Erythroblast (primary cell): ENCODE data around the gene LRP1B.

Experiments used
- DNase-seq, 2 experiments: peaks; one replicate each; lab custom pipeline; 2025; lab: John Stamatoyannopoulos, UW
- GATA1 ChIP-seq: IDR thresholded peaks from 2 replicates; pipeline ENCODE4 v1.6.1; 2011; ENCODE audit warnings: low read depth, mild to moderate bottlenecking, control low read depth, low read length, moderate library complexity
- POLR2A ChIP-seq: IDR thresholded peaks from 2 replicates; pipeline ENCODE4 v1.6.1; 2011; ENCODE audit warnings: mild to moderate bottlenecking, low read length

The LRP1B gene

GRCh38 chr2:142082368-142082767 lies 48.4 kb downstream of the LRP1B start:
- no peak for TF ChIP-seq POLR2A
- TF ChIP-seq GATA1 = no peak
- no peak for DNase-seq

- TF ChIP-seq POLR2A = no peak
- no peak for TF ChIP-seq GATA1
- no peak for DNase-seq
These were observed 54.5 kb downstream of the LRP1B start for GRCh38 chr2:142076317-142076716.

- TF ChIP-seq GATA1 = no peak
- no peak for TF ChIP-seq POLR2A
- no peak for DNase-seq
These were observed 55.0 kb downstream of the LRP1B start for GRCh38 chr2:142075826-142076225.

- DNase-seq = no peak
- no peak for TF ChIP-seq GATA1
- TF ChIP-seq POLR2A = no peak
These were observed 61.4 kb downstream of the LRP1B start for GRCh38 chr2:142069251-142069888.

GRCh38 chr2:142065700-142066099 lies 65.1 kb downstream of the LRP1B start:
- no peak for DNase-seq
- no peak for TF ChIP-seq GATA1
- no peak for TF ChIP-seq POLR2A

GRCh38 chr2:142065156-142065555 lies 65.7 kb downstream of the LRP1B start:
- no peak for DNase-seq
- TF ChIP-seq POLR2A (no peak), GATA1 (no peak)

GRCh38 chr2:142061733-142062132 lies 69.1 kb downstream of the LRP1B start:
- TF ChIP-seq GATA1 (no peak), POLR2A (no peak)
- no peak for DNase-seq

GRCh38 chr2:142058149-142058548 lies 72.7 kb downstream of the LRP1B start:
- TF ChIP-seq POLR2A (no peak), GATA1 (no peak)
- DNase-seq = no peak

- no peak for DNase-seq
- TF ChIP-seq GATA1 = no peak
- TF ChIP-seq POLR2A = no peak
These were observed 74.0 kb downstream of the LRP1B start for GRCh38 chr2:142056784-142057183.

GRCh38 chr2:142052220-142052863 lies 78.5 kb downstream of the LRP1B start:
- TF ChIP-seq POLR2A (no peak), GATA1 (no peak)
- DNase-seq = no peak

- no peak for TF ChIP-seq POLR2A
- TF ChIP-seq GATA1 = no peak
- no peak for DNase-seq
These were observed 82.2 kb downstream of the LRP1B start for GRCh38 chr2:142048581-142048980.

- DNase-seq = no peak
- no peak for TF ChIP-seq POLR2A
- no peak for TF ChIP-seq GATA1
These were observed 85.2 kb downstream of the LRP1B start for GRCh38 chr2:142045641-142046040.

GRCh38 chr2:142044197-142044596 lies 86.6 kb downstream of the LRP1B start:
- TF ChIP-seq GATA1 (no peak), POLR2A (no peak)
- no peak for DNase-seq

- no peak for DNase-seq
- no peak for TF ChIP-seq GATA1
- TF ChIP-seq POLR2A = no peak
These were observed 88.1 kb downstream of the LRP1B start for GRCh38 chr2:142042536-142043199.

- DNase-seq = no peak
- TF ChIP-seq GATA1 (no peak), POLR2A (no peak)
These were observed 88.8 kb downstream of the LRP1B start for GRCh38 chr2:142041996-142042395.
